Vagina (tissue), 2 donors: ENCODE measurements around the gene LPIN1. TPM values are rescaled to one million over a fixed set of nuclear protein-coding genes. Genes with fewer than 3 reads are reported as not detected.
"Not testable (repeated sequence)": the region's sequence is repeated elsewhere in the genome, so short reads cannot be mapped to it uniquely, and the experiment has no call there.

Source experiments
- DNase-seq, 2 donors: peaks; one replicate each; pipeline ENCODE4 v3.0.0-alpha.2; 2017; ENCODE audit errors: extremely low spot score in 2 of 2
- H3K27ac ChIP-seq: fragments of 200-600 bp; sonication (generic); one replicate; pipeline ENCODE4 v1.5.1; 2019
- H3K27me3 ChIP-seq: fragments of 200-600 bp; sonication (generic); one replicate; pipeline ENCODE4 v1.5.1; 2019
- H3K36me3 ChIP-seq, 2 donors: fragments of 200-600 bp; sonication (generic); one replicate each; pipeline ENCODE4 v1.5.1; 2017 to 2019
- H3K4me1 ChIP-seq: fragments of 200-600 bp; sonication (generic); one replicate; pipeline ENCODE4 v1.5.1; 2019
- H3K4me3 ChIP-seq, 2 donors: fragments of 200-600 bp; sonication (generic); 1 replicate in 1 of 2; 2 replicates in 1 of 2; pipeline ENCODE4 v1.5.1; 2016 to 2019
- H3K9me3 ChIP-seq: fragments of 200-600 bp; sonication (generic); one replicate; pipeline ENCODE4 v1.5.1; 2019
- POLR2A ChIP-seq, 2 donors: fragments of 450-650 bp; IDR thresholded peaks; one replicate each; pipeline ENCODE4 v1.6.1; 2017; ENCODE audit warnings: antibody characterized with exemption in 2 of 2, mild to moderate bottlenecking in 2 of 2, moderate library complexity in 2 of 2
- POLR2AphosphoS5 ChIP-seq, 2 donors: sonication (generic); formaldehyde crosslinking; IDR thresholded peaks; one replicate each; pipeline ENCODE4 v1.9.0; 2017; ENCODE audit warnings: antibody characterized with exemption in 2 of 2, mild to moderate bottlenecking in 2 of 2, low read depth in 1 of 2; ENCODE audit not compliant: insufficient read depth in 1 of 2
- intact Hi-C: fragments of 100-400 bp; cut with DNase I; formaldehyde crosslinking; loops from one replicate; pipeline ENCODE4 v1.15.1; 2023
- total RNA-seq: library from RNA; depleted of rRNA; stranded (reverse); fragments of >200 nt; gene quantifications from one replicate; pipeline ENCODE4 v1.2.3, GENCODE V29; 2016
- TF ChIP-seq, protein P1 (sequence below), 3 experiments: fragments of 450-650 bp in 2 of 3; fragments of 200-600 bp in 1 of 3; sonication (generic) in 1 of 3; IDR thresholded peaks; one replicate each; pipeline ENCODE4 v1.5.1; 2017 to 2019; ENCODE audit warnings: antibody characterized with exemption in 3 of 3, mild to moderate bottlenecking in 2 of 3, moderate library complexity in 2 of 3

Gene LPIN1
- total RNA-seq, 1 donor from 2014 or later = 67.5 TPM

DNA sequence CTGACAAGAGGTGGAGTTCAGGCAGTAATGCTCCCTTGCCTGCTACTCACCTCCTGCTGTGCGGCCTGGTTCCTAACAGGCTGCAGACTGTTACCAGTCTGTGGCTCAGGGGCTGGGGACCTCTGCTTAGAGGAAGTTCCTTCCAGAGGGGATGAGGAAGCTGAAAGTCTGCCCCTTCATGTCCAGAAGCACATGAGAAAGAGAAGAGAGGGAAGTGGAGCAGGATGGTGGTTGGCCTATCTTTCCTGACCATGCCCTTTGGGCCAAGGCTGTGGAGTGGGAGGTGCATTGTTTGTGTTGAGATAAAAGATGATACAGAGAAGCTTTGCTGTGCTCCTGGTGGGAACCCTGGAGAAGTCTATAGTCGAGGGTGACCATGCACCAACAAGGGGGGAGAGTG, 112.5 kb downstream of the LPIN1 start:
- Histone ChIP-seq H3K27ac (no peak overlapping the region), H3K36me3 (no peaks in the 10 kb centered on the region), H3K27me3 (no peaks in the 10 kb centered on the region), H3K4me1 (peaks cover 8% of the 10 kb centered on the region), H3K4me3 (no peak overlapping the region), H3K9me3 (no peaks in the 10 kb centered on the region)
- intact Hi-C loops = no loop called here
- no peak for DNase-seq
- TF ChIP-seq POLR2A (IDR thresholded peaks at IDR 0.05) (no peak), POLR2AphosphoS5 (IDR thresholded peaks at IDR 0.05; ENCODE audit: insufficient read depth in 1 of 2, low read depth in 1 of 2) (no peak)
- TF ChIP-seq, protein P1, sequence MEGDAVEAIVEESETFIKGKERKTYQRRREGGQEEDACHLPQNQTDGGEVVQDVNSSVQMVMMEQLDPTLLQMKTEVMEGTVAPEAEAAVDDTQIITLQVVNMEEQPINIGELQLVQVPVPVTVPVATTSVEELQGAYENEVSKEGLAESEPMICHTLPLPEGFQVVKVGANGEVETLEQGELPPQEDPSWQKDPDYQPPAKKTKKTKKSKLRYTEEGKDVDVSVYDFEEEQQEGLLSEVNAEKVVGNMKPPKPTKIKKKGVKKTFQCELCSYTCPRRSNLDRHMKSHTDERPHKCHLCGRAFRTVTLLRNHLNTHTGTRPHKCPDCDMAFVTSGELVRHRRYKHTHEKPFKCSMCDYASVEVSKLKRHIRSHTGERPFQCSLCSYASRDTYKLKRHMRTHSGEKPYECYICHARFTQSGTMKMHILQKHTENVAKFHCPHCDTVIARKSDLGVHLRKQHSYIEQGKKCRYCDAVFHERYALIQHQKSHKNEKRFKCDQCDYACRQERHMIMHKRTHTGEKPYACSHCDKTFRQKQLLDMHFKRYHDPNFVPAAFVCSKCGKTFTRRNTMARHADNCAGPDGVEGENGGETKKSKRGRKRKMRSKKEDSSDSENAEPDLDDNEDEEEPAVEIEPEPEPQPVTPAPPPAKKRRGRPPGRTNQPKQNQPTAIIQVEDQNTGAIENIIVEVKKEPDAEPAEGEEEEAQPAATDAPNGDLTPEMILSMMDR (IDR thresholded peaks at IDR 0.05) = no peak

DNA sequence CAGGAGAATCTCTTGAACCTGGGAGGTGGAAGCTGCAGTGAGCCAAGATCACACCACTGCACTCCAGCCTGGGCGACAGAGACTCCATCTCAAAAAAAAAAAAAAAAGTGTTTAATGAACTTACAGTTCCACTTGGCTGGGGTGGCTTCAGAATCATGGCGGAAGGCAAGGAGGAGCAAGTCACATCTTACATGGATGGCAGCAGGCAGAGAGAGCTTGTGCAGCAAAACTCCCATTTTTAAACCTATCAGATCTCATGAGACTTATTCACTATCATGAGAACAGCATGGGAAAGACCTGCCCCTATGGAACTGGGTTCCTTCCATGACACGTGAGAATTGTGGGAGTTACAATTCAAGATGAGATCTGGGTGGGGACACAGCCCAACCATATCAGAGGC, 113.5 kb downstream of the LPIN1 start:
- intact Hi-C loops = loop anchor here (10.0 kb wide), 3 partner anchors 855 to 1145 kb away; partner anchors contain the start of gene TRIB2
- not testable (repeated sequence) for H3K9me3 ChIP-seq, H3K36me3 ChIP-seq

GRCh38 chr2:11861044-11861443, 114.6 kb downstream of the LPIN1 start:
- TF ChIP-seq, protein P1 (IDR thresholded peaks at IDR 0.05) = no peak
- no peak for TF ChIP-seq POLR2AphosphoS5 (IDR thresholded peaks at IDR 0.05; ENCODE audit: insufficient read depth in 1 of 2, low read depth in 1 of 2)
- TF ChIP-seq POLR2A (IDR thresholded peaks at IDR 0.05) = no peak
- Histone ChIP-seq H3K27ac (no peak overlapping the region), H3K4me1 (peaks cover 10% of the 10 kb centered on the region), H3K36me3 (no peaks in the 10 kb centered on the region), H3K9me3 (no peaks in the 10 kb centered on the region), H3K4me3 (no peak overlapping the region), H3K27me3 (no peaks in the 10 kb centered on the region)
- no peak for DNase-seq
- intact Hi-C loops = loop anchor here (10.0 kb wide), 3 partner anchors 854 to 1144 kb away; partner anchors contain the start of gene TRIB2

More for the DNA sequence above, 113.5 kb downstream of the LPIN1 start:
- DNase-seq, H3K4me3 ChIP-seq, H3K27ac ChIP-seq, H3K27me3 ChIP-seq: not testable (repeated sequence)
- H3K4me1 ChIP-seq = peaks cover 10% of the 10 kb centered on the region

DNA sequence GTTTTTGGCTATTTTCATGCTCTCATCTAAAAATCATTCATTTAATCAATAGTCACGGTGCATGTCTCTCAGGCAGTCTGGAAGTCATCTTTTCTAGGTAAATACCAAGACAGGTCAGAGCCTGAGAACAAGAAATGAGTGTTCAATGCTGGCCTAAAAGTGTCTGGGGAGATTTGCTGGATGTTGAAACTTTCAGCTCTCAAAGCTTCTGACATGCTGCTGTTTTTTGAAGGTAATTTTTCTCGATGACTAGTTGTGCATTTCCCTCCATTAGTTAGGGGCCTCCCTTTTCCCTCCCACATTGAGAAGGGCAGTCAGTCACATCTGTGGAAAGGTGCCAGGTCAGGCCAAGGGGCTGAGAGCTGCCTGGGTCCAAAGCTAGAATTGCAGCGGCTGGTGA, 115.6 kb downstream of the LPIN1 start:
- intact Hi-C loops = loop anchor here (10.0 kb wide), 3 partner anchors 853 to 1143 kb away; partner anchors contain the start of gene TRIB2

GRCh38 chr2:11863103-11863502, 116.7 kb downstream of the LPIN1 start:
- intact Hi-C loops = loop anchor here (10.0 kb wide), 3 partner anchors 852 to 1142 kb away; partner anchors contain the start of gene TRIB2
- DNase-seq = no peak
- Histone ChIP-seq H3K9me3 (no peaks in the 10 kb centered on the region), H3K27me3 (no peaks in the 10 kb centered on the region), H3K36me3 (no peaks in the 10 kb centered on the region), H3K27ac (no peak overlapping the region), H3K4me3 (no peak overlapping the region), H3K4me1 (peaks cover 10% of the 10 kb centered on the region)
- TF ChIP-seq POLR2A (IDR thresholded peaks at IDR 0.05) (no peak), POLR2AphosphoS5 (IDR thresholded peaks at IDR 0.05; ENCODE audit: insufficient read depth in 1 of 2, low read depth in 1 of 2) (no peak)
- TF ChIP-seq, protein P1 (IDR thresholded peaks at IDR 0.05) = no peak

More for the DNA sequence above, 115.6 kb downstream of the LPIN1 start:
- DNase-seq = no peak
- no peak overlapping the region for H3K27ac ChIP-seq
- no peak overlapping the region for H3K4me3 ChIP-seq
- TF ChIP-seq POLR2AphosphoS5 (IDR thresholded peaks at IDR 0.05; ENCODE audit: insufficient read depth in 1 of 2, low read depth in 1 of 2) (no peak), POLR2A (IDR thresholded peaks at IDR 0.05) (no peak)
- TF ChIP-seq, protein P1 (IDR thresholded peaks at IDR 0.05) = no peak
- H3K36me3 ChIP-seq = no peaks in the 10 kb centered on the region
- H3K4me1 ChIP-seq = peaks cover 10% of the 10 kb centered on the region
- no peaks in the 10 kb centered on the region for H3K27me3 ChIP-seq
- H3K9me3 ChIP-seq = no peaks in the 10 kb centered on the region
